GM18867 (cell line): ENCODE data around the gene TRIB2.

Experiments used
- ATAC-seq: cut with Tn5 transposase; IDR thresholded peaks from one replicate; pipeline ENCODE4 v1.9.1; 2021; ENCODE audit warnings: mild to moderate bottlenecking, moderate library complexity; ENCODE audit not compliant: unreplicated experiment

Gene TRIB2

DNA sequence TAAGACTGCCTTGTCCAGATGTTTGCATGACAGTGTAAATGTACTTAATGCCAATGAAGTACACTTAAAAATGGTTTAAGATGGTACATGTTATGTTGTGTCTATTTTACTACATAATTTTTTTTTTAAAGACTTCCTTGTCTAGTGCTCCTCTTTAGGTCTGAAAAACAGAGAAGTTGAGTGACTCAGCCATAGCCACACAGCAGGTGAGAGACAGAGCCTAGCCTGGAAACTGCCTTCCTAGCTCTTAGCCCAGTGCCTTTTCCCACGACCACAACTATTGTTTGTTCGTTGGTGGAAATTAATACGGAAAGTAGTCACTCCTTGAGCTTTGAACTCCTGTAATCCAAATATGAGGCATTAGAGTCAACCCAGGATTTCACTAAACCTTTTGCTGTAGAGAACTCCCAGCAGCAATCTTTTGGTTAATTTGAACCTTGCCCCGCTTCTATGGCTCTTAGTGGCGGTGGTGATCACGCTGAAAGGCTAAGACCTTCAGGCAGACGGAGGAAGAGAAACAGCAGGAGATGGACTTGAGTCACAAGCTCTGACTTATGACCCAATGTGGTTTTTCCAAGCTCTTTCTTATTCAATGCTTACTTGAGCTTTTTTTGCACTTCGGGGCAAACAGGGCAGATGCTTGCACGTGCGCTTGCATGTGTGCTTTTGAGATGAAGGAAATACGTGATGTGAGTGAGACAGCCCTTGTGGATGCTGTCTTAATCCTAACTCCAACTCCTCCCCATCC, 21.2 kb downstream of the TRIB2 start:
- ATAC-seq: no peak

GRCh38 chr2:12739721-12740254, 23.1 kb downstream of the TRIB2 start:
- no peak for ATAC-seq

DNA sequence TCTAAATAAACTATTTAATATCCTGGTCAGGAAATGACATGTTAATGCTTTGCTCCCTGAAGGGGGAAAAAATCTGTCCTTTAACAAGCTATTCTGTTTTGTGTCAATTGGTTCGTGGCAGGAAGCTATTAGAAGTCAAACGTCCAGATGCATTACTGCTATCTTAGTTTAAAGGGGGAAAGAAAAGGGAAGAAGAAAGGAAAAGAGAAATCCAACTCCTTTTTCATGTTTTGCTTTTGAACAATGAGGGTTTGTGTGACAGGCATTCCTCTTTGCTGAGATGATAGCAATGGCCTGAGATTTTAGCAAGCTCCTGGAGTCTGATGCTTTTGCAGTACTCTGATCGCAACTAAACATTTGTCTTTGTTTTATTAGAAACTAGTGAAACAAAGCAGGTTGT, 24.6 kb downstream of the TRIB2 start:
- no peak for ATAC-seq

DNA sequence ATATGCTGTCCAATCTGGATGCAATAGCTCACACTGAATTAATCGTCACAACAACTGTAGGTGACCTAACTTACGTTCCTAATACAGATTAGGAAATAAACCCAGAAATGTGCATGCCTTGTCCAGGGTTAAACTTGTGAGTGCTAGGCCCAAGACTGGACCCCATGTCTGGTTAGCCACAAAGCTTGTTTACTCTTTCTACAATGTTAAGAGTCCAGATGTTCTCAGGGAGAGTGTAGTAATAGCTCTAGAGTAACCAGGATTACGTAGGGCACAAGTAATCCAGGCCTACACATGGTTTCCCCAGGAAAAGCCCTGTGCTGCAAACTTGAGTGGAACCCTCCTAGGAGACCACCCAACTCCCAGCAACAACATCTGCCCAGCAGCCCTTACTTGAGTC, 26.2 kb downstream of the TRIB2 start:
- no peak for ATAC-seq

DNA sequence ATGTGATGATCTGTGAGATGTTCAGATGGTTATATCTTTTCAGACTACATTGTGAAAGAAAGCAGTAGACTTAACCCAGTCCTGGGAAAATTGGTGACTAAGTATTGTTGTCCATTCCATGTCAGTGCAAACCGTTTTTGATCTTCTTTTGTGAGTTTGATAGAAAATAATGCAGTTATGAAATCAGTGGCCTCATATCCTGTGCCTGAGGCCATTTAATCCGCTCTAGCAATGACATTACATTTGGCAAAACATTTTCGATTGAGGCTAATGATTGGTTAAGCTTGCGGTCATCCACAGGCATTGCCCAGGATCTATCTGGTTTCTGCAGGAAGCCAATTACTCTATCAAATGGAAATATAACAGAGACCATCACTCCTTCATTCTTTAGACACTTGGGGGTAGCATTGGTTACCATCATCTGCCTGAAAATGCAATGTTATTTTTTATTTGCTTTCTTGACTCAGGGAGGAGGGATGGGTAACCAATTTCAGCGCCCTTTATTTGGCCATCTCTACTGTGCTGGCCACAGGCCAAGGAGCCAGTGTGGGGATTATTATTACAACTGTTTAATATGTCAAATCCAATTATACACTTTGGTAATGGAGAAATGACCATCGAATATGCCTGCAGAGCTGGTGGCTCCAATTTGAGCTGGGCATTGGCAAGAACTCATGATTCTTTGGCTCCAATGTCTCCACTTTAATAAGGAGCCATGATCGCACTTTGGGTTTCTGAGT, 33.6 kb downstream of the TRIB2 start:
- no peak for ATAC-seq

GRCh38 chr2:12754643-12755042, 37.9 kb downstream of the TRIB2 start:
- no peak for ATAC-seq

GRCh38 chr2:12755384-12755783, 38.6 kb downstream of the TRIB2 start:
- ATAC-seq: no peak

DNA sequence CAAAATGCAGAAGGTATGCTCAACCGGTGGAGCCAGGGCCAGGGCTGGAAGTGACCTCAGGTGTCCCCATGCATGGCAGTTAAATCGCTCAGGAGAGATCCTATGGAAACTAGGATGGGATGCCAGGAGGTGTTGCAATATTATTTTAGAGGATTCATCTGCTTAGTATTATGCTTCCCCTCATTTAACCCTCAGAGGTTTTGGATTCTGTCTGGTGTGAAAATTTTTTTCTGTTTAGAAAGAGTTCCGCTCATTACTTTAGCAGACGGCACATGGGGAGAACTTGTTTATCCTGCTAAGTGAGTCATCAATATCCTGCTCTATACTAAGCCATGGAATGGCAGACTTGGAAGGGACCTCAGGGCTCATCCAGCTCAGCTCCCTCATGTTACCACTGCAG, 42.5 kb downstream of the TRIB2 start:
- no peak for ATAC-seq

DNA sequence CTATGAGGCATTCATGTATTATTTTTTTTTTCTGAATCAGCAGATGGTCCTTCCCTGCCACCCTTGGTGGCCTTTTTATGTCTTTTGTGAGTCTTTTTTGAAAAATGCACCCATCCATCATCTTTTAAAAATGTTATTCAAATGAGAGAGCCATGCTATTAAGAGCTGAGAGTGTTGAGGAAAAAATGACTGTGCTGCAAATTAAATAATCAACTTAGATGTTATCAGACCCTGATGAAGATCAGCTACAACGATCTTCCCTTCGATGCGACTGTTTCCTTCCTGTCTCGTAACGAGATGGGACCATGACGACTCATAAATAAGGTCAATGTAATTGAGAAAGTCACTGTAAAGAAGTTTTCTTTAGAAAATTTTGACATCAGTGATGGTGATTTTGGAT, 44.4 kb downstream of the TRIB2 start:
- no peak for ATAC-seq

GRCh38 chr2:12762337-12762736, 45.6 kb downstream of the TRIB2 start:
- no peak for ATAC-seq

- no peak for ATAC-seq
These were observed 46.2 kb downstream of the TRIB2 start for GRCh38 chr2:12762976-12763375.

DNA sequence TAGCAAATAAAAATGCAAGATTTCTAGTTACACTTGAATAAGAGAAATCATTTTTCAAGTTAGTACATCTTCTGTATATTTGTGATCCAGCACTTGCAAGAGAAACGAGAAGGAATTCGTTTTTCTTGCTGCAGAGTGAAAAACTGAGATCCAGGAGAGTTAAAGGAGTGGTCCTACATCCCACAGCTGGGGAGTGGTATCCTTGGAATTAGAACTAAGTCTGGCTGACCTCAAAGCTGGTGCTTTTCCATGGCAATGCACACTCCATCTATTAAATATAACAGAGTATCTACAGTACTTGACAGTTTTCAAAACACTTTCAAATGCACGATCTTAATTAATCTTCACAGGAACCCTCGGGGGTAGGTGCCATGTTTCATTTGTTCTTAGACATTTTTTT, 46.8 kb downstream of the TRIB2 start:
- no peak for ATAC-seq

GRCh38 chr2:12764075-12764730, 47.5 kb downstream of the TRIB2 start:
- no peak for ATAC-seq

DNA sequence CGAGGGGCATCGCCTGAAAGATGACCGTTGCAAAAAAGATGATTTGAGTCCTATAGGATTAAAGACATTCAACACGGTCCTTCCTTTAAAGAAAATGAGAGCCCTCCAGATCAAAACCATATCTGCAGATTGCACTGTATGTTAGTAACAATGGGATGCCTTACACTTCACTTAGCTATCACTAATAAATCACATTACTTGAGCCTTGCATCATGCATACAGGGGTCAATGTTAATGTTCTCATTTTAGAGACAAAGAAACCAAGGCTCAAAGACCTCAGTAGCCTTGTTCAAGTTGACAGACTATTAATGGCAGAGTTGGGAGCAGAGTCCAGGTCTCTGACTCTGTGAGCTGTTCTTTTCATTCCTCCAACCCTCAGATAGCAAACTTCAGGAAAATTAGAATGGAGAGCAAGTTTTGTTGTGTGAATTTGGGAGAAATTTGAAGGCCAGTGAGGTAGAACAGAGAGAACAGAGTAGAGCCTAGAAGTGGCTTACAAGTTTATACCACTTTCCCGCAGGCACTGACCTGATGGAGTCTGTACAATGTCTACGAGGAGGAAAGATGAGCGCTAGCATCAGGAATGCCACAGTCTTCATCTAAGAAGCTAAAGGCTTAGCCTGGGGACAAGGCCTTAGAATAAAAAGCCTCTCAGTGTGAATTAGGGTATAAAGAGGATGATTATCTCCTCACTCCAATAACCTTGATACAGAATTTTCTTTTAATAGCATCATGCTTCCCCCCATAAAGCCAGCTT, 48.3 kb downstream of the TRIB2 start:
- ATAC-seq: no peak

- ATAC-seq: no peak
These were observed 49.7 kb downstream of the TRIB2 start for GRCh38 chr2:12766421-12766879.

GRCh38 chr2:12767541-12767940, 50.8 kb downstream of the TRIB2 start:
- no peak for ATAC-seq

- ATAC-seq: no peak
These were observed 51.4 kb downstream of the TRIB2 start for GRCh38 chr2:12767996-12768624.

DNA sequence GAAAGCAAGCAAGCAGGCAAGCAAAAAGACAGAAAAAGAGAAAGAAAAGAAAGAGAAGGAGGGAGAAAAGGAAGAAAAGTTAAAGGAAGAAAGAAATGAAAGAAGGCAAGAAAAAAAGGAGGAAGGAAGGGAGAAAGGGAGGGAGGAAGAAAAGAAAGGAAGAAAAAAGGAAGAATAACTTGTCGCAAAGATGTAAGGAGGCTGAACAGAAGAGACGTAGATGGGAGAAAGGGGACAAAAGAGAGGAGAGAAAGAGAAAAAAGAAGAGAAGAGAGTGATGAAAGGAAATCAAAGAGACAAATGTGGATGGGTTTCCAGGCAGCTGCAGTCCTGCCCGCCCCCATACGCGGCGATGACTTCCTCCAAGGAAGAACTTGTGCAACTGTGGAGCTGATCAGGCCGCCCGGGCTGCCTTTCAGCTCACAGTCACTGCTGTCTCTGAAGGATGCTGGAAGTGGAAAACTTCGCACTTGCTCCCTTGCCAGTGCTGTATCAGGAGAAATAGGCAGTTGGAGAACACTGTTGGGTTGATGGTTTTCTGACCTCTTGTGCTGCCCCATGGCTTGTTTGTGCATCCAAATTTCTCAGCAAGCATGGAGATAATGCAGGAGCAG, 52.9 kb downstream of the TRIB2 start:
- ATAC-seq: no peak

GRCh38 chr2:12770300-12770968, 53.7 kb downstream of the TRIB2 start:
- no peak for ATAC-seq
